Esophagus squamous epithelium (tissue), 4 donors: ENCODE results near the gene ATXN1.

Source experiments
- CTCF ChIP-seq, 6 experiments: fragments of 450-650 bp in 4 of 6; fragments of 200-600 bp in 2 of 6; sonication (generic) in 2 of 6; IDR thresholded peaks; one replicate each; pipeline ENCODE4 v1.5.1; 2016 to 2019; ENCODE audit warnings: antibody characterized with exemption in 6 of 6, mild to moderate bottlenecking in 4 of 6, moderate library complexity in 4 of 6
- POLR2A ChIP-seq, 4 donors: fragments of 450-650 bp; IDR thresholded peaks; one replicate each; pipeline ENCODE4 v1.6.1; 2017; ENCODE audit warnings: antibody characterized with exemption in 4 of 4, mild to moderate bottlenecking in 4 of 4, moderate library complexity in 3 of 4

- no peak for TF ChIP-seq POLR2A (IDR thresholded peaks at IDR 0.05)
- TF ChIP-seq CTCF (IDR thresholded peaks at IDR 0.05): no peak
Measured at GRCh38 chr6:16733085-16733484, 28.2 kb downstream of the ATXN1 start.
